HG02938 (cell line): Measurements from ENCODE around the gene HMCN1.
A peak's percentile ranks its signal among the peaks of the same experiment; 100 is the strongest.
"Not testable (repeated sequence)": the region's sequence is repeated elsewhere in the genome, so short reads cannot be mapped to it uniquely, and the experiment has no call there.

ENCODE experiments used
- ATAC-seq: cut with Tn5 transposase; IDR thresholded peaks from one replicate; pipeline ENCODE4 v1.9.1; 2021; ENCODE audit warnings: mild to moderate bottlenecking, moderate library complexity; ENCODE audit not compliant: unreplicated experiment

Gene HMCN1

DNA sequence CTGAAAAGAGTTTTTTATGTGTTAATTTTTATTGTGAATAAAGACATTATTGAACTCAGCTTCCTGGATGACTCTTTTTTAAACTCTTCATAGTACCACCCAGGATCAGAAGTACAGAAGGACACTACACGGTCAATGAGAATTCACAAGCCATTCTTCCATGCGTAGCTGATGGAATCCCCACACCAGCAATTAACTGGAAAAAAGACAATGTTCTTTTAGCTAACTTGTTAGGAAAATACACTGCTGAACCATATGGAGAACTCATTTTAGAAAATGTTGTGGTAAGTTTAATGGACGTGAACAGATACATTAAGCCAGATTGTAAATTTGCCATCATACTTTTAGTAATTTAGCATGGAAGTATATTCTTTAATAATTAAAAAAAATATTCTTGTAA is 391.3 kb downstream of the HMCN1 start:
- ATAC-seq, result no peak

DNA sequence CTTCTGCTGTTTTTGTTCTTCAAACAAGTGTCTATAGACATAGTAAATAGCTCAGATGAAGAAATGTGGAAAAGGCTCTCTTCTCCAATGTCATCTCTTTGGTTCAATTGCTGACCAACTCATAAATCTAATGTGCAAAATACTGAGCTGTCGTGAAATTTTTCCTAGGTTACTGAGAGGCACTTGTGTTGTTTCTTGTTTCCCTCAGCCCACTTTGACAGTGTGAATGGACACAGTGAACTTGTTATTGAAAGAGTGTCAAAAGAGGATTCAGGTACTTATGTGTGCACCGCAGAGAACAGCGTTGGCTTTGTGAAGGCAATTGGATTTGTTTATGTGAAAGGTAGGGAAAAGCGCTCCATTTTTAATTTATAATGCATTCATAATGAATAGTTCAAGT is 395.6 kb downstream of the HMCN1 start:
- ATAC-seq, result no peak

DNA sequence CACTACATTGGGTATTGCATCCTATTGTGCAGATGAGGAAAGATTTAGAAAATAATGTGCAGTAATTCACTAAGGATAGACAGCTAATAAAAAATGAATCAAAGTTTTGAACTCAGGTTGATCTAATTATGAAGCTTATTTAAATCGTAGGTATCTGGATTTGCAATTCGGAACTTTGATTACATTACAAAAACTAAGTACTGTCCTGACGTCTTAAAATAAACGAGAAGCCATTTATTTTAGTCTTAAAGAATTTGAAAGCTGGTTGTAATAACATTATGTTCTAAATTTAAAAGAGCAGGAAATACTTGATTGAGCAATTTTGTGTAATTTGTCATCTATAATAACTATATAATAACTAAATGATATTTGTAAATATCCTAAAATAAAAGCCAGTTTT is 404.9 kb downstream of the HMCN1 start:
- ATAC-seq, result no peak

DNA sequence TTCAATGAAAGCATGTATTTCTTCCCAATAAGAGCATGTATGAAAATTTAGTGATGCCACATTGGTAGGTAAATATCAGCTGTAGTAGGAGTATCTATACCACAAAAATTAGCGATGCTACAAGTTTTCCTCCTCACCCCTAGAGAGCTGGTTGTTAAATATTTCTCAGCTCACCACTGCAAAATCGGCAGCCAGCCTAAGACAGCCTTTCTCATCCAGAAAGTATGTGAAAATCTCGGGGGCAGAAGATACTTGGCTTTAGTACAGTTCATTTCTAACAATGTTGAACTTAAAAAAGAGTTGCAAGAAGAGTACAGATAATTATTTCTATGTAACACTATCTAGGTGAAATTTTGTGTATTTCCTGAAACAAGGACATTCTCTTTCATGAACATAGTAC is 405.5 kb downstream of the HMCN1 start:
- no peak for ATAC-seq

DNA sequence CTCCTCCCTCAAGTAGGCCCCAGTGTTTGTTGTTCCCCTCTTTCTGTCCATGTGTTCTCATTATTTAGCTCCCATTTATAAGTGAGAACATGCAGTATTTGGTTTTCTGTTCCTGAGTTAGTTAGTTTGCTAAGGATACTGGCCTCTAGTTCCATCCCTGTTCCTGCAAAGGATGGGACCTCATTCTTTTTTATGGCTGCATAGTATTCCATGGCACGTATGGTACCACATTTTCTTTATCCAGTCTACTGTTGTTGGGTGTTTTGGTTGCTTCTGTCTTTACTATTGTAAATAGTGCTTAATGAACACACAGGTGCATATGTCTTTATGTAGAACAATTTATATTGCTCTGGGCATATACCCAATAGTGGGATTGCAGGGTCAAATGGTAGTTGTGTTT is 408.0 kb downstream of the HMCN1 start:
- no peak for ATAC-seq

DNA sequence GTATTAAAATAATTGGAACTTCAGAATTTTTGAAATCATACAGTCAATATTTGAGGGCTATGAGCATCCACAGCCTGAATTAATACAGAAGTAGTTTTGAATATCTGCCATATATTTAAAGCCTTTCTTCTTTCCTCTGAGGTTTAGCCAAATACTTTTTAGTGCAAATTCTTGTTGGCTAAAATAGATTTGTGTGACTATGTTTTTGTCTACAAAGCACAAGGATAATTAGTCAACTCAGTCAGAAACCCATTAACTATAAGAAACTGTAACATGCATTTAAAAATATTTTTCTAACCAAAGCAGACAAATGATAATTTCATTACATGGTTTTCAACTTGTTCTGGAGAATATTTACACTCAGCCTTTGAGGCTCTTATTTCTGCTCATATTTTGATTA is 408.7 kb downstream of the HMCN1 start:
- no peak for ATAC-seq

DNA sequence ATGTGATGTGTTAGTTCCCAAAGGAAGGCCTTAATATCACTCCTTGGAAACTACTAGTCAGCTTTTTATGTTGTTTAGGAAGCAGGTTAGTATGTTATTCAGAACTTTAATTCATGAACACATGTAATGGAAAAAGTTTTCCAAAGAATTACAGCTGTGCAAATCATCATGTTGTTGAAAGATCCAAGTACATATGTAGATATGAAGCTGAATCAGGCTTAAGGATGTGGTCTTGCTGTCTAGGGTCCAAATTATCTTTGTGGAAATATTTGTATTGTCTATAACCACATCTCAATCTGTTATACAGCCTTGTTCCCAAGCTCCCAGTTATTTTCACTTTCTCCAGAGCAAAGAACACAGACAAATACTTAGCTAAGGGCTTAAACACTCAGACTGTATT is 409.3 kb downstream of the HMCN1 start:
- no peak for ATAC-seq

DNA sequence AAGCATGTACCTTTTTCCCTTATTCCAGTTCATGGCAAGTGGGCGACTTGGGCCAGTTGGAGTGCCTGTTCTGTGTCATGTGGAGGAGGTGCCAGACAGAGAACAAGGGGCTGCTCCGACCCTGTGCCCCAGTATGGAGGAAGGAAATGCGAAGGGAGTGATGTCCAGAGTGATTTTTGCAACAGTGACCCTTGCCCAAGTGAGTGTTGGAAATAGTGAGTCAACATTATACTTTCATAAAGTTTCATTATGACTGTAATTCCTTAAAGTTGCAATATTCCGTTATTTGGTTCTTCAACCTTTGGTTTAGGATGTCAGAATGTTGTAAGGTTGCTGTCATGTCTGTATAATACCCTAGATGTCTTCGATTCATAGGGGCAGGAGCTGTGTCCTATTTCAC is 410.3 kb downstream of the HMCN1 start:
- ATAC-seq, result no peak

DNA sequence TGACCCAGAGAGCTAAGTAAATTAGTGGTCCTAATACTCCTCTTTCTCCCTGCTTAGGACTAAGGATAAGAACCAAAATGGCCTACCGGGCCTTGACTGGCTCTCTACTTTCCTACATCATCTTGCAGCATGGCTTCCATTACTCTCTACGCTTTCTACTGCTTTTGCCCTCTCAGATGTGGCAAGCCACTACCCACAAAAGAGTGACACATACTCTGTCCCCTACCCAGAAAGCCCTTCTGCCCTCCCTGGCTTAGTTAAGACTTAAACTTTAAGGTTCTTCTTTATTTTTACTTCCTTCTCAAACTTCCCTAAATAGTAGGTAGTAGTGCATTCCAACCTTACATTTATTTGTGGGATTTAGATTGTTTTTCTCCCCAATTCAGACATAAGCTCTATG is 412.8 kb downstream of the HMCN1 start:
- ATAC-seq, result no peak

DNA sequence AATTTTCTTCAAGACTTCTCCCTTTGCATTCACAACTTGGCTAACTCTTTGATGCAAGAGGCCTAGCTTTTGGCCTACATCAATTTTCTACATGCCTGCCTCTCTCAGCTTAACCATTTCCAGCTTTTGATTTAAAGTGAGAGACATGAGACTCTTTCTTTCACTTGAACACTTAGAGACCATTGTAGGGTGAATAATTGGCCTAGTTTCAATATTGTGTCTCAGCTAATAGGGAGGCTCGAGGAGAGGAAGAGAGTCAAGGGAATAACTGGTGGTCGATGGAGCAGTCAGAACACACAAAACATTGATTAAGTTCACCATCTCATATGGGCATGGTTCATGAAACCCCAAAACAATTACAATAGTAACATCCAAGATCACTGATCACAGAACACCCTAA is 415.4 kb downstream of the HMCN1 start:
- ATAC-seq, result no peak

DNA sequence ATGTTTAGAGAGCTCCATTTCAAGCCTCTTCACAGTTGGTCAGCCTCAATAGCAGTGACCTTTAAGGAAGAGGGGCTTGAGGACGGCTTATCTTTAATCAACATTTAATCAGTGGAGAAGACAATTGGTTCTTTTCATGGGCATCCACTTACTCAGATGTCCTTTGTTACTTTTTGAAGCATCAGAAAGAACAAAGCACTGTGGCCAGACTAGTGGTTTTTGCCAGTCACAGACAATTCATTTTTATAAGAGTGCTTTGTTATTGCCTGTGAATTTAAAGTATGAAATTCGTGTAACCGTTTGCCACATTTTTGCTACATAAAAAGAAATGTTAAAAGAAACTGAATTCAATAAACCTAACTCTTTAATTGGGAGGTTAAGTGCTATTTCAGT is 418.0 kb downstream of the HMCN1 start:
- ATAC-seq, result no peak

DNA sequence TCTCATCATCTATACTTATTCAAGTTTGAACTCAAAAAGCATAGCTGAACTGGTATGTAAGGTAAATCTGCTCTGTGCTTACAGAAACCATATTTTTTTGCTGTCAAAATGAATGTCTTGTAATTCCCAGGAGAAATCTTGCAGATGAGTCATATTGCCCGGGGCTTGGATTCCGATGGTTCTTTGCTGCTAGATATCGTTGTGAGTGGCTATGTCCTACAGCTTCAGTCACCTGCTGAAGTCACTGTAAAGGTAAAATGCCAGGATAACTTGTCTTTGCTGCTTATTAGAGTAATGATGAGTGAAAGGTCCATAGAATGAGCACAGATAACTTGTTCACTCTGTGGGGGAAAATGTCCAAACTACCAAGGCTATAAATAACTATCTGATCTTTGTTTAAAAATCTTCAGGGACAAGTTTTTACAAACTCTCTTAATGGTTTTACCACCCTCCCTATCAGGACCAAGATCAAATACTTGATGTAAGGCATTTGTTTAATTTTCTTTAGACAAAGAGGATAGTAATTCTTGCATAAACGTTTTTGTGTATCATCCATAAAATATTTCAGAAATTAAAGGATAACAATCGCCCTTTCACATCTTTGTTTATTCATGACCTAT is 418.5 kb downstream of the HMCN1 start:
- no peak for ATAC-seq

DNA sequence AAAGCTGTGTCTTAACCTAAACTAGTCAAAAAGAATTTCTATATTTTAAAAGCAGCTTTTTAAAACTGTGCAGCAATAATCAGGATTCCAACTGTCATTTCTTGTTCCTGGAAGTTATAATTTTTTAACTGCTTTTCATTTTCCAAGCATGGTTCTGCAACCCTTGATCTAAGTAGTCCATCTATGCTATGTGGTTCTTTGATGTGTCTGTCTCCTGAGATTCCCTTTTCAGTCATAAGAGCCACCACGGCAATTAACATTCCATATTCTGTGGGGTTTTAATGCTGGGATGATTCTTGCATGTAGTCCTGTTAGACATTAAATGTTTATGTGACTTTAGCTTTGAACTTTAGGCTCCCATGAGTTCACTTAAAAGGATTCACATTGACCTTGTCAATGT is 420.5 kb downstream of the HMCN1 start:
- no peak for ATAC-seq

DNA sequence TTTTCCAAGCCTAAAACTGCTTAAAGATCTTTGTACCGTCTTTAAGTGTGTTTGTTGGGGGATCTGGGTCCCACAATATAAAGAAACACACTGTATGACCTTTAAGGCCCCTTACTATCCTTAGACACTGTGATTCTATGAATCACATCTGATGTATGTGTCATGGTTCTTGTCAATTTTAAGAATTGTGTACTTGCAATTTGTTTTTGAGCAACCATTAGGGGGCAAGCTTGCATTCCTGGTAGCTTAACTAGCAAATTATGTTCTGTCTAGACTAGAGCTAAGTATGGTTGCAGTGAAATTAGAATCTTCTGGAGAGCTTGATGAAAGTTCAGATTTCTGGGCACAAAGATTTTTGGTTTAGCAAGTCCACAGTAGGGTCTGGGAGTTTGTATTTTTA is 421.4 kb downstream of the HMCN1 start:
- ATAC-seq, result peak; percentile 45

DNA sequence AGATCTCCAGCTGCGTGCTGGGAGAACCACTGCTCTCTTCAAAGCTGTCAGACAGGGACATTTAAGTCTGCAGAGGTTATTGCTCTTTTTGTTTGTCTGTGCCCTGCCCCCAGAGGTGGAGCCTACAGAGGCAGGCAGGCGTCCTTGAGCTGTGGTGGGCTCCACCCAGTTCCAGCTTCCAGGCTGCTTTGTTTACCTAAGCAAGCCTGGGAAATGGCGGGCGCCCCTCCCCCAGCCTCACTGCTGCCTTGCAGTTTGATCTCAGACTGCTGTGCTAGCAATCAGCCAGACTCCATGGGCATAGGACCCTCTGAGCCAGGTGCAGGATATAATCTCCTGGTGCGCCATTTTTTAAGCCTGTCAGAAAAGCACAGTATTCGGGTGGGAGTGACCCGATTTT is 428.7 kb downstream of the HMCN1 start:
- ATAC-seq, result not testable (repeated sequence)

DNA sequence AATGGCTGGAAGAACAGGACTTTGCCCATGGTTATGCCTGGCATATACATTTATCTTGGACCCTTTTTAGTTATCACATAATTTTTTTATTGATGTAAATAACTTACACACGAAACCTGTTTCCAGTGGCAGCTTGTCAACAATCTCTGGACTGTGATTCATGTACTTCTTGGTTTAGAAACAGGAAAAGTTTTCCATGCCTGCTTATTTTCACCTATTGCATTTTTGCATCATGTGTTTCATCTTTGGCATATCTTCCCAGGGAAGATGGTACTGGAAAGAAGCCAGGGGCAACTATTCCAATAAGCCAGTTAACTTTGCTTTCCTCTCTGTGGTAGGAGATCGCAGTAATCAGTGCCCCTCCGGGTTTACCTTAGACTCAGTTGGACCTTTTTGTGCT is 430.6 kb downstream of the HMCN1 start:
- ATAC-seq, result no peak

DNA sequence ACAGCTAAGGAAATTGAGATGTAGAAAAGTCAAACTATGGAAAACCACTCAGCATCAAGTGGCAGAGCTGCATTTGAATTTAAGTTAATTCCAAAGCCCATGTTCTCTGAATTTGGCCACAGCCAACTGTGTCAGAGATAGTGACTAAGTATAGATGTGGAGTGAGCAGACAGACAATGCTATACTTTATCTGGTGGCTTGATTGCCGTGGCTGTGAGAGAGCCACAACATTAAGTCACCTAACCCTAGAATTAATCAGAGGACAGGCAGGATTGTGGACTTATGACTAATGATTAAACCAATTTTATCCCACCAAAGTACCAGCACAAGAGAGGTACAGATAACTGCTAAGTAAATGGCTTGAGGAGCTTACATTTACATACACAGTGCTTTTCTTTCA is 431.1 kb downstream of the HMCN1 start:
- ATAC-seq, result no peak

DNA sequence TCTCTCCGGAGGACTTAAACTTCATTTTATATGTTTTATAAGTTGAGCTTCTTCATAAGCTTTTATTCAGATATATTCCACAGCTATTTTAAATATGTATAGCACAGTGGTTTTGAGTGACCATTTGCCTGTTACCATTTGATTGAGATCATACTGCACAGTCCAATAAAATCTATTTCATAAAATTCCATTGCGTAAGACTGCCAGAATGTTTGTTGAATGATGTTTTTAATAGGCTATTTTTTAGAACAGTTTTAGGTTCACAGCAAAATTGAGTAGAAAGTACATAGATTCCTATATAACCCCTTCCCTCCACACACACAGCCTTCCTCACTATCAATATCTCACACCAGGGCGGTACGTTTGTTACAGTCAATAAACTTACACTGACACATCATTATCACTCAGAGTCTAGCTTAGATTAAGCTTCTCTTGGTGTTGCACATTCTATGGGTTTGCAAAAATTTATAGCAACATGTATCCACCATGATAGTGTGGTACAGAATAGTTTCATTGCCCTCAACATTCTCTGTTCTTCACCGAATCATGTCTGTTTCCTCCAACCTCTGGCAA is 433.0 kb downstream of the HMCN1 start:
- ATAC-seq, result no peak

DNA sequence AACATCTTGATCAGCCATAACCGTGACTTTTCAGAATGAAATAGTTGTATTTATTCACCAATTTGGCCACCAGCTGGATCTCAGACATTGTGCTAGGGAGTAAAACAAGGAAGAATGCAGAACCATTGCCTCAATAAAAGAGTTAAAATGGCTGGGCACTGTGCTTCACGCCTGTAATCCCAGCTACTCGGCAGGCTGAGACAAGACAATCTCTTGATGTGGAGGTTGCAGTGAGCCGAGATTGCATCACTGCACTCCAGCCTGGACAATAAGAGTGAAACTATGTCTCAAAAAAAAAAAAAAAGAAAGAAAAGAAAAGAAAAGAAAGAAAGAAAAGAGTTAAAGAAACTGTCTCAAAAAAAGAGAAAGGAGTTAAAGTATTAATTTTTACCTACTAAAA is 441.4 kb downstream of the HMCN1 start:
- no peak for ATAC-seq

DNA sequence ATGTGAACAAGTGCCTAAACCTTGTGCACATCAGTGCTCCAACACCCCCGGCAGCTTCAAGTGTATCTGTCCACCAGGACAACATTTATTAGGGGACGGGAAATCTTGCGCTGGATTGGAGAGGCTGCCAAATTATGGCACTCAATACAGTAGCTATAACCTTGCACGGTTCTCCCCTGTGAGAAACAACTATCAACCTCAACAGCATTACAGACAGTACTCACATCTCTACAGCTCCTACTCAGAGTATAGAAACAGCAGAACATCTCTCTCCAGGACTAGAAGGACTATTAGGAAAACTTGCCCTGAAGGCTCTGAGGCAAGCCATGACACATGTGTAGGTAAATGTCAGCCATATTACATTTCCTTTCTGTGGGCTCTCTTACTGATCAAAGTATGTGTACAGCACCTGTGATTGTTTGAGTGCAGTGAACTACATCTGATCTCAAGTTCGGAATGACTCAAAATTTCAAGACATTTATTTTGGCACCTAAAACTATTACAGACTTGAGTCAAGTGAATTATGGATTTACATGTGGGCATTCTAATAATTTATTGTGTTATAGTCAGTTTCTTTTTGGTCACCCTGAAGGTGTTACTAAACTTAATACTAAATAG is 444.3 kb downstream of the HMCN1 start:
- peak; percentile 54 for ATAC-seq

DNA sequence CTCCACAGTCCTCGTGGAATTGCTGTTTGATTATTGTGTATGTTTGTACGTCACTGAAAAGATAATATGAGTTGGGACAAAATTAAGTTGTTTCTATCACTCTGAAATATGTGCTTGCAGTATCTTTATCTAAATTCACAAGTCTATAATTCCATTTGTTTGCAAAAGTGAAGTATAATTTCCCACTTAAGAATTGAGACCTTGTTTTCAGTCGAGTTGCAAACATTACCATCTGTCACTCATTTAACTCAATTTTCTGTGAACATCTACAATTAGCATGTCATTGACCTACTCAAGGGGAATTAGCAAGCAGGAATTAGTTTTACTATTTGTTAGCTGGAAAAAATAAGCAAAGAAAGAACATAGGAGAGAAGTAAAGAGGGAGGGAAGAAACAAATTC is 445.0 kb downstream of the HMCN1 start:
- ATAC-seq, result no peak

DNA sequence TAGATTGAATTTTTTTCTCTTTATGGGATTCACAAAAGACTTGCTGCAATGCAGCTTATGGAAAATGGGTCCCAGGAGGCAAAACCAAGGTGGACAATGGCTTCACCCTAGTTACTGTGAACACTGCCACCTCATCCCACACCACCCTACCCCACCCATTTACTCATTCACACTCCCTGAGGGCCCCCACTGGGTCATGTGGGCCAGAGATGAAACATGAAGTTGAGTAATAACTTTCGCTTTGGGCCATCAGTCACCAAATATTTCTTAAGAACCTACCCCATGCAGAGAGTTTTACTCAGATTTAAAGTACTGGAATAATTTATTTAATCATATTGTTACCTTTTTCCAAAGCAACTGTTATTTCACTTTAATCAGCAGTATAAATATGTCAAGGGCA is 449.0 kb downstream of the HMCN1 start:
- ATAC-seq, result peak; percentile 44
